H9 (cell line): Measurements from ENCODE around the gene ABCA4. TPM values are rescaled to one million over a fixed set of nuclear protein-coding genes. Genes with fewer than 3 reads are reported as not detected.

Source experiments
- DNase-seq: peaks from one replicate; pipeline ENCODE4 v3.0.0-alpha.2; 2017
- H2AFZ ChIP-seq: one replicate; pipeline ENCODE4 v1.6.1; 2013; ENCODE audit warnings: mild to moderate bottlenecking, low read length, control low read depth, moderate library complexity
- H2AK5ac ChIP-seq: 2 replicates; pipeline ENCODE4 v1.6.1; 2013; ENCODE audit warnings: low read length, control low read depth, mixed read lengths; ENCODE audit not compliant: insufficient read length
- H2BK120ac ChIP-seq: one replicate; pipeline ENCODE4 v1.6.1; 2013; ENCODE audit warnings: low read depth, mild to moderate bottlenecking, low read length, control low read depth, inconsistent platforms; ENCODE audit not compliant: poor library complexity, severe bottlenecking
- H2BK12ac ChIP-seq: 2 replicates; pipeline ENCODE4 v1.6.1; 2013; ENCODE audit warnings: low read length, control low read depth, mixed read lengths, low read depth; ENCODE audit not compliant: insufficient read length
- H2BK15ac ChIP-seq: 2 replicates; pipeline ENCODE4 v1.6.1; 2013; ENCODE audit warnings: low read depth, low read length, control low read depth
- H2BK20ac ChIP-seq: one replicate; pipeline ENCODE4 v1.6.1; 2013; ENCODE audit warnings: low read depth, mild to moderate bottlenecking, low read length, control low read depth, inconsistent platforms; ENCODE audit not compliant: poor library complexity, severe bottlenecking
- H2BK5ac ChIP-seq: 2 replicates; pipeline ENCODE4 v1.6.1; 2013; ENCODE audit warnings: low read length, control low read depth, mixed read lengths; ENCODE audit not compliant: insufficient read length
- H3K14ac ChIP-seq: 2 replicates; pipeline ENCODE4 v1.6.1; 2013; ENCODE audit warnings: low read length, control low read depth; ENCODE audit not compliant: insufficient read depth
- H3K18ac ChIP-seq: 2 replicates; pipeline ENCODE4 v1.6.1; 2013; ENCODE audit warnings: low read depth, mild to moderate bottlenecking, mixed read lengths, low read length, control low read depth; ENCODE audit not compliant: insufficient read length
- H3K23ac ChIP-seq: 2 replicates; pipeline ENCODE4 v1.6.1; 2013; ENCODE audit warnings: low read length, control low read depth, mixed read lengths, low read depth; ENCODE audit not compliant: insufficient read length
- H3K23me2 ChIP-seq: 2 replicates; pipeline ENCODE4 v1.6.1; 2013; ENCODE audit warnings: low read depth, mild to moderate bottlenecking, mixed read lengths, low read length, control low read depth; ENCODE audit not compliant: insufficient read length, poor library complexity, severe bottlenecking
- H3K27ac ChIP-seq: 2 replicates; pipeline ENCODE4 v1.5.1; 2013; ENCODE audit warnings: low read length, control low read depth, mixed read lengths, low read depth; ENCODE audit not compliant: insufficient read length
- H3K27me3 ChIP-seq: 2 replicates; pipeline ENCODE4 v1.6.1; 2013; ENCODE audit warnings: low read length, control low read depth, inconsistent platforms; ENCODE audit not compliant: insufficient read depth
- H3K4ac ChIP-seq: 2 replicates; pipeline ENCODE4 v1.6.1; 2013; ENCODE audit warnings: low read depth, mild to moderate bottlenecking, control low read depth, inconsistent platforms, low read length, moderate library complexity
- H3K4me1 ChIP-seq: 2 replicates; pipeline ENCODE4 v1.6.1; 2013; ENCODE audit warnings: low read length, control low read depth, inconsistent platforms; ENCODE audit not compliant: insufficient read depth
- H3K4me2 ChIP-seq: 2 replicates; pipeline ENCODE4 v1.6.1; 2013; ENCODE audit warnings: low read length, control low read depth, mixed read lengths; ENCODE audit not compliant: insufficient read length, insufficient read depth
- H3K56ac ChIP-seq: 2 replicates; pipeline ENCODE4 v1.6.1; 2013; ENCODE audit warnings: low read depth, mild to moderate bottlenecking, mixed read lengths, low read length, control low read depth; ENCODE audit not compliant: insufficient read length
- H3K79me1 ChIP-seq: 2 replicates; pipeline ENCODE4 v1.6.1; 2013; ENCODE audit warnings: low read depth, mild to moderate bottlenecking, moderate library complexity, low read length, control low read depth, inconsistent platforms; ENCODE audit not compliant: insufficient read depth, poor library complexity, severe bottlenecking
- H3K79me2 ChIP-seq: 2 replicates; pipeline ENCODE4 v1.6.1; 2013; ENCODE audit warnings: low read length, control low read depth, inconsistent platforms; ENCODE audit not compliant: insufficient read depth
- H3K9ac ChIP-seq: 2 replicates; pipeline ENCODE4 v1.6.1; 2013; ENCODE audit warnings: low read length, control low read depth, mixed read lengths; ENCODE audit not compliant: insufficient read length; ENCODE audit errors: extremely low read depth
- H3K9me3 ChIP-seq: one replicate; pipeline ENCODE4 v1.6.1; 2013; ENCODE audit warnings: low read depth, low read length, inconsistent platforms; ENCODE audit not compliant: control insufficient read depth
- H3T11ph ChIP-seq: one replicate; pipeline ENCODE4 v1.6.1; 2013; ENCODE audit warnings: mild to moderate bottlenecking, low read length, control low read depth, inconsistent platforms
- H4K20me1 ChIP-seq: one replicate; pipeline ENCODE4 v1.6.1; 2013; ENCODE audit not compliant: control insufficient read depth, insufficient read length, insufficient read depth
- H4K5ac ChIP-seq: 2 replicates; pipeline ENCODE4 v1.6.1; 2013; ENCODE audit warnings: low read depth, mild to moderate bottlenecking, mixed read lengths, low read length, control low read depth; ENCODE audit not compliant: insufficient read length
- H4K8ac ChIP-seq: replicated peaks from 2 replicates; pipeline ENCODE4 v1.6.1; 2013; ENCODE audit warnings: low read length, control low read depth, mixed read lengths, low read depth; ENCODE audit not compliant: insufficient read length
- H4K91ac ChIP-seq: 2 replicates; pipeline ENCODE4 v1.6.1; 2013; ENCODE audit warnings: low read depth, mild to moderate bottlenecking, moderate library complexity, mixed read lengths, low read length, control low read depth; ENCODE audit not compliant: insufficient read length
- H3K27ac Mint-ChIP-seq, 3 experiments: 2 replicates in 2 of 3; 3 replicates in 1 of 3; pipeline ENCODE4 v1.8.0; 2020 to 2021; ENCODE audit warnings: mixed read lengths in 3 of 3, mild to moderate bottlenecking in 1 of 3, moderate library complexity in 1 of 3
- H3K27me3 Mint-ChIP-seq: 2 replicates; pipeline ENCODE4 v1.8.0; 2021; ENCODE audit warnings: low read depth, mild to moderate bottlenecking, moderate library complexity, mixed read lengths
- H3K36me3 Mint-ChIP-seq, 3 experiments: 2 replicates in 2 of 3; 3 replicates in 1 of 3; pipeline ENCODE4 v1.8.0; 2020 to 2021; ENCODE audit warnings: low read depth in 3 of 3, mixed read lengths in 3 of 3; ENCODE audit not compliant: insufficient read depth in 1 of 3
- H3K4me1 Mint-ChIP-seq, 2 experiments: 2 replicates each; pipeline ENCODE4 v1.8.0; 2020; ENCODE audit warnings: mixed read lengths in 2 of 2
- H3K4me3 Mint-ChIP-seq, 2 experiments: 2 replicates in 1 of 2; 3 replicates in 1 of 2; pipeline ENCODE4 v1.8.0; 2020 to 2021; ENCODE audit warnings: mild to moderate bottlenecking in 2 of 2, mixed read lengths in 2 of 2, moderate library complexity in 1 of 2
- H3K9me3 Mint-ChIP-seq, 2 experiments: 2 replicates in 1 of 2; 3 replicates in 1 of 2; pipeline ENCODE4 v1.8.0; 2020; ENCODE audit warnings: mild to moderate bottlenecking in 2 of 2, mixed read lengths in 2 of 2, moderate library complexity in 1 of 2
- WGBS: extraction: QIAGEN DNeasy Blood & Tissue Kit; methylation state at CpG from one replicate; pipeline ENCODE4 v1.1.7; 2013; ENCODE audit warnings: missing lambda C conversion rate, low lambda C conversion rate, mixed read lengths; ENCODE audit not compliant: insufficient read length; ENCODE audit errors: extremely low coverage; 5-methylcytosine and 5-hydroxymethylcytosine counted together
- total RNA-seq: library from RNA; stranded (reverse); gene quantifications from 2 replicates; pipeline ENCODE4 v1.2.1, GENCODE V29; 2021
- TF ChIP-seq, protein P1 (sequence below): fragments of 200-600 bp; sonication (generic); conservative IDR thresholded peaks from 3 replicates; pipeline ENCODE4 v1.8.0; 2021; ENCODE audit warnings: antibody characterized with exemption, mild to moderate bottlenecking

The ABCA4 gene
- total RNA-seq, 1 experiment from 2014 or later: not detected

- Histone ChIP-seq H2AK5ac (no peak overlapping the region), H3K79me2 (no peaks in the 10 kb centered on the region), H4K20me1 (no peaks in the 10 kb centered on the region), H4K5ac (no peak overlapping the region), H2AFZ (no peak overlapping the region), H3K56ac (no peak overlapping the region), H3K27me3 (no peaks in the 10 kb centered on the region), H2BK20ac (no peak overlapping the region), H3K18ac (no peak overlapping the region), H3K4ac (no peak overlapping the region), H3T11ph (no peak overlapping the region), H3K27ac (no peak overlapping the region), H3K9ac (no peak overlapping the region), H2BK15ac (no peak overlapping the region), H3K79me1 (no peaks in the 10 kb centered on the region), H4K91ac (no peak overlapping the region), H3K9me3 (no peaks in the 10 kb centered on the region), H2BK12ac (no peak overlapping the region), H2BK5ac (no peak overlapping the region), H3K23me2 (no peaks in the 10 kb centered on the region), H3K14ac (no peak overlapping the region), H3K4me2 (no peak overlapping the region), H3K23ac (no peak overlapping the region), H4K8ac (no peak overlapping the region), H3K4me1 (peaks cover 13% of the 10 kb centered on the region), H2BK120ac (no peak overlapping the region)
- Mint-ChIP-seq H3K9me3 (peaks cover under 1 to 3% of the 10 kb centered on the region in 2 experiments; a peak in 3 of 5 replicates), H3K27ac (no peak overlapping the region), H3K36me3 (peaks cover 0 to 3% (median 0%) of the 10 kb centered on the region in 3 experiments; a peak in 2 of 7 replicates), H3K4me3 (no peak overlapping the region), H3K4me1 (peaks cover 51 to 54% of the 10 kb centered on the region in 2 experiments), H3K27me3 (peaks cover 84% of the 10 kb centered on the region)
- TF ChIP-seq, protein P1, sequence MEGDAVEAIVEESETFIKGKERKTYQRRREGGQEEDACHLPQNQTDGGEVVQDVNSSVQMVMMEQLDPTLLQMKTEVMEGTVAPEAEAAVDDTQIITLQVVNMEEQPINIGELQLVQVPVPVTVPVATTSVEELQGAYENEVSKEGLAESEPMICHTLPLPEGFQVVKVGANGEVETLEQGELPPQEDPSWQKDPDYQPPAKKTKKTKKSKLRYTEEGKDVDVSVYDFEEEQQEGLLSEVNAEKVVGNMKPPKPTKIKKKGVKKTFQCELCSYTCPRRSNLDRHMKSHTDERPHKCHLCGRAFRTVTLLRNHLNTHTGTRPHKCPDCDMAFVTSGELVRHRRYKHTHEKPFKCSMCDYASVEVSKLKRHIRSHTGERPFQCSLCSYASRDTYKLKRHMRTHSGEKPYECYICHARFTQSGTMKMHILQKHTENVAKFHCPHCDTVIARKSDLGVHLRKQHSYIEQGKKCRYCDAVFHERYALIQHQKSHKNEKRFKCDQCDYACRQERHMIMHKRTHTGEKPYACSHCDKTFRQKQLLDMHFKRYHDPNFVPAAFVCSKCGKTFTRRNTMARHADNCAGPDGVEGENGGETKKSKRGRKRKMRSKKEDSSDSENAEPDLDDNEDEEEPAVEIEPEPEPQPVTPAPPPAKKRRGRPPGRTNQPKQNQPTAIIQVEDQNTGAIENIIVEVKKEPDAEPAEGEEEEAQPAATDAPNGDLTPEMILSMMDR: no peak
- WGBS: no CpG with 5 or more reads among the region's 4 CpGs
- no peak for DNase-seq
Measured at GRCh38 chr1:94109478-94109877, 11.5 kb downstream of the ABCA4 start.
